GM12865 (cell line): ENCODE data around the gene EPPIN.

Experiments
- DNase-seq: peaks from one replicate; pipeline ENCODE4 v3.0.0; 2010; ENCODE audit warnings: low read depth
- H3K4me3 ChIP-seq: 2 replicates; pipeline ENCODE4 v1.5.1; 2011; ENCODE audit warnings: mild to moderate bottlenecking, low read depth, low read length, control low read depth
- CTCF ChIP-seq: IDR thresholded peaks from 2 replicates; pipeline ENCODE4 v1.5.1; 2011; ENCODE audit warnings: low read length, control low read depth, low read depth, inconsistent platforms; ENCODE audit not compliant: insufficient read depth; ENCODE audit errors: missing control alignments

The EPPIN gene

DNA sequence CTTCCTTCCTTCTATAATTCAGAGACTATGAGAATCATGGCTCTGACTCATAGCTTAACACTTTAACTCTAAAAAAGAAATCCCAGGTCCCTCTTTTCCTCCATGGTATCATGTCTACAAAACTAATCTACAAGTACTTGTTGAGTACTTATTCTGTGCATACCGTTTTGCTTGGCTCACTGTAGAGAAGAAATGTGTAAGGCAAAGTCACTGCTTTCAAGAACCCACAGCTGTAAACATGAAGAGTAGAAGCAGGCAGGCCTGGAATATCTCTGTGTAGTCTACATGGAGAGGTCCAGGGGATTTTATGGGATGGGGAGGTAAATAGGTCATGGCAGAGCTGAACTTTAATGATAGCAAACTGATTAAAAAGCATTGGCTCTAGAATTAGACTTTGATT is 45.6 kb downstream of the EPPIN start:
- H3K4me3 ChIP-seq: no peak overlapping the region
- no peak for TF ChIP-seq CTCF
- DNase-seq: no peak

- no peak for TF ChIP-seq CTCF
- no peak for DNase-seq
- H3K4me3 ChIP-seq: no peak overlapping the region
Observed at GRCh38 chr20:45500022-45500421, 47.2 kb downstream of the EPPIN start.

GRCh38 chr20:45497971-45498494 is 49.2 kb downstream of the EPPIN start:
- TF ChIP-seq CTCF: no peak
- H3K4me3 ChIP-seq: no peak overlapping the region
- no peak for DNase-seq

DNA sequence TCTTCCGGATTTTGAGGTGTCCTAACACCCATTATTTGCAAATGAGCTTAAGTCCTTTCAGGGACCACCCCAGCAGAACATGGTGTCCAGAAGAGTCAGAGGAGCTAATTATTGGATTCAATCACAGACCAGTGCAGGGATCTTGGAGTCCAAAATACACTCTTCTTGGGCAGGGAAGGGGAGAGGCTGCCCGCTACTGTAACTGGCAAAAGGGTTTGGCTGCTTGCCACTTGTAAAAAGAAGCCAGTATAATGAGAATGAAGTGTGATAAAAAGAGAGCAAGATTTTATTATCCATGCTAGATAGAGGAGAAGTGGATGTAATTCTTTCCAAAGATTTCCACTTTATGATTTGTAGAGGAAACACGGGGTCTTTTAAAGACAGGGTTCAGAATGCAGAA is 51.0 kb downstream of the EPPIN start:
- H3K4me3 ChIP-seq: no peak overlapping the region
- DNase-seq: no peak
- no peak for TF ChIP-seq CTCF

GRCh38 chr20:45495501-45495941 is 51.7 kb downstream of the EPPIN start:
- no peak for DNase-seq
- no peak overlapping the region for H3K4me3 ChIP-seq
- TF ChIP-seq CTCF: no peak
